ENCODE results near the gene PTPRE. TPM values are rescaled to one million over a fixed set of nuclear protein-coding genes. Genes with fewer than 3 reads are reported as not detected.

Gene PTPRE
- total RNA-seq, 1 experiment from 2014 or later, result 7.9 TPM

DNA sequence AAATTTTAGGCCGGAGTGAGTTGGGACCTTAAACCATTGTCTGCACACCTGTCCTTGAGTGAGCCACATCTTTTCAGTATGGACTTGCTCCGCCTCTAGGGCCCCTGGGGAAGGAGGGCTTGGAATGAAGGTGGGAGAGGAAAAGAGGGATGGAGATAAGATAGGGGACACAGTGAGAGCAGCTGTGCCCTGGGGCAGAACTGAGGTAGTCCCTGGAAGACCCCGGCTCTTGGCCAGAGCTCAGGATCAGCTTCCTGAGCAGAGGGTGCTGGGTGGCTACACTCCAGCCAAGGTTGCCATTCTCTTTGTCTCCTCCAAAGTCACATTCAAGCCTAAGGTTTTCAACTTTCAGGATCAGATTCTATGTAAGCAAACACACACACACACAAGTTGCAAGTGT lies 137.3 kb downstream of the PTPRE start:
- ChIA-PET CTCF (no interaction called here), POLR2A (ENCODE audit: unreplicated experiment) (interaction anchor here (0.6 kb wide), 1 partner anchor 81 kb away, joined by 3 read pairs; no protein-coding TSS in a partner anchor)
- Histone ChIP-seq H3K27me3 (ENCODE audit: insufficient read depth, low read depth) (no peaks in the 10 kb centered on the region), H3K9me3 (ENCODE audit: insufficient read depth, low read depth) (no peaks in the 10 kb centered on the region), H3F3A (ENCODE audit: insufficient read depth, low read depth) (no peaks in the 10 kb centered on the region), H2AFZ (no peak overlapping the region), H3K4me2 (no peak overlapping the region), H3K4me3 (no peak overlapping the region), H3K27ac (no peak overlapping the region), H3K79me2 (ENCODE audit: low read depth) (no peaks in the 10 kb centered on the region), H3K36me3 (ENCODE audit: low read depth) (no peaks in the 10 kb centered on the region), H3K4me1 (replicated peaks; ENCODE audit: insufficient read depth) (0 out of 2 replicates have a peak, but pooled peaks cover 4% of the 10 kb centered on the region), H4K20me1 (ENCODE audit: insufficient read depth) (no peaks in the 10 kb centered on the region), H3K9me2 (ENCODE audit: insufficient read depth) (no peaks in the 10 kb centered on the region)
- intact Hi-C loops (cut with micrococcal nuclease; ENCODE audit: unreplicated experiment), result no loop called here
- DNase-seq, result no peak
- TF ChIP-seq CTCF (conservative IDR thresholded peaks at IDR 0.05), result no peak
- no peak for TF ChIP-seq EZH2 (IDR thresholded peaks at IDR 0.05; ENCODE audit: low read depth)
- no TSS peak for BruUV-seq (replicated peaks)

DNA sequence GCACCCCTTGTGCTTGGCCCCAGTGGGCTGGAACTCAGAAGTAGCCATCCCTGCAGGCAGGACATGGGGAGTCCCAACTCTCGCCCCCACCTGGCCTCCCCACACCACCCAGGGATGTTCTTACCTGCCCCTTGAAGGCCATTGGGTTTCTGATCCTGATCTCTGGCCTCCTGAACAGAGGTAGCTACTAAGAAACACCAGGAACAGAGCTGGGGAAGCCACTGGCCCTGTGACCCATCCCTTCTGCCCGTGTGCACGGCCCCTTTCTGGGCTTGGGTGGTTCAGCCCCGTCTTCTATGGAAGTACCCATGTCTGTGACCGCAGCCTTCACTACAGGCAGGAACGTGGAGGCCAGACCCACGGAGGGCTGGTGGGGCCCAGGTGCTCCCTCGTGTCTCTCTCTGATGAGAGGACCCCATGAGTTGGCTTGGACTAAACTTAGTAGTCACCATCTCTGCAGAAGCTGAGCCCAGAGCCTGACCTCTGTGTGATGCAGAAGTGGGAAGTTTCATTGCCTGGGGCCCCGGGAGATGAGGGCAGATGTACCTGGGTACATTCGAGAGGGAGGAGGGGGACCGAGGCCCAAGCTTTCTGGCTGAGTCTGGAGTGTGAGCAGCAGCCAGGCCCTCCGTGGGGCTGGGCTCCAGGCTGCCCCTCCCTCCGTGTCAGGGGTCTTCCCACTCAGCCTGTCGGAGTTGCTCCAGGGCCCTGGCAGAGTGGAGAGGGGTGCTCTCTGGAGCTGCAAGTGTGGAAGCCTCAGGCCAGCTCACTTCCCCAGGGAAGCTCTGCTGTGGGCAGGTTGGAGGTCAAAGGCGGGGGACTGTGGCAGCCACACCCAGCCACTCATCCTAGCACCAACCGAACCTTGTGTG lies 138.3 kb downstream of the PTPRE start:
- DNase-seq, result no peak
- Histone ChIP-seq H3K4me3 (no peak overlapping the region), H3K27me3 (ENCODE audit: insufficient read depth, low read depth) (no peaks in the 10 kb centered on the region), H3F3A (ENCODE audit: insufficient read depth, low read depth) (no peaks in the 10 kb centered on the region), H3K9me2 (ENCODE audit: insufficient read depth) (no peaks in the 10 kb centered on the region), H3K79me2 (ENCODE audit: low read depth) (no peaks in the 10 kb centered on the region), H3K4me1 (replicated peaks; ENCODE audit: insufficient read depth) (0 out of 2 replicates have a peak, but pooled peaks cover 4% of the 10 kb centered on the region), H3K9me3 (ENCODE audit: insufficient read depth, low read depth) (no peaks in the 10 kb centered on the region), H4K20me1 (ENCODE audit: insufficient read depth) (no peaks in the 10 kb centered on the region), H3K27ac (no peak overlapping the region), H3K36me3 (ENCODE audit: low read depth) (no peaks in the 10 kb centered on the region), H2AFZ (no peak overlapping the region), H3K4me2 (no peak overlapping the region)
- TF ChIP-seq CTCF (conservative IDR thresholded peaks at IDR 0.05), result no peak
- no peak for TF ChIP-seq EZH2 (IDR thresholded peaks at IDR 0.05; ENCODE audit: low read depth)
- ChIA-PET CTCF (no interaction called here), POLR2A (ENCODE audit: unreplicated experiment) (no interaction called here)
- intact Hi-C loops (cut with micrococcal nuclease; ENCODE audit: unreplicated experiment), result no loop called here
- no TSS peak for BruUV-seq (replicated peaks)

DNA sequence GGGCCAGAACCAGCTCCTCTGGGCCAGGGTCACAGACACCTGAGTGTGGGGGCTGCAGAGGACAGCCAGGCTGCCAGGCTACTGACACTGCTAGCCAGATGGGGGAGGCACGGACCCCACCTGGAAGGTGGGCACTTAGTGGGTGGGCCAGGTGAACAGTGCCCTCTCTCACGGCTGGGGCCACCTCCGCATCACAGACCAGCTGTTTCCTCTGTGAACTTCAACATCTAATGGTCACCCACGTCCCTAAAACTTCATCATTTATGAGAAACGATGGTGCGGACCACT lies 138.9 kb downstream of the PTPRE start:
- Histone ChIP-seq H3K4me2 (no peak overlapping the region), H3K4me1 (replicated peaks; ENCODE audit: insufficient read depth) (0 out of 2 replicates have a peak, but pooled peaks cover 8% of the 10 kb centered on the region), H3K27me3 (ENCODE audit: insufficient read depth, low read depth) (no peaks in the 10 kb centered on the region), H3K79me2 (ENCODE audit: low read depth) (no peaks in the 10 kb centered on the region), H3K9me3 (ENCODE audit: insufficient read depth, low read depth) (no peaks in the 10 kb centered on the region), H4K20me1 (ENCODE audit: insufficient read depth) (no peaks in the 10 kb centered on the region), H3F3A (ENCODE audit: insufficient read depth, low read depth) (no peaks in the 10 kb centered on the region), H2AFZ (no peak overlapping the region), H3K36me3 (ENCODE audit: low read depth) (no peaks in the 10 kb centered on the region), H3K9me2 (ENCODE audit: insufficient read depth) (no peaks in the 10 kb centered on the region), H3K27ac (no peak overlapping the region), H3K4me3 (no peak overlapping the region)
- TF ChIP-seq EZH2 (IDR thresholded peaks at IDR 0.05; ENCODE audit: low read depth) (no peak), CTCF (conservative IDR thresholded peaks at IDR 0.05) (no peak)
- ChIA-PET POLR2A (ENCODE audit: unreplicated experiment) (no interaction called here), CTCF (no interaction called here)
- no peak for DNase-seq
- no TSS peak for BruUV-seq (replicated peaks)
- intact Hi-C loops (cut with micrococcal nuclease; ENCODE audit: unreplicated experiment), result no loop called here
